HepG2 (cell line): Measurements from ENCODE around the gene ZNF554. TPM values are rescaled to one million over a fixed set of nuclear protein-coding genes. Genes with fewer than 3 reads are reported as not detected.
A peak's percentile ranks its signal among the peaks of the same experiment; 100 is the strongest.

ENCODE experiments used
- ATF7-NPFF ChIP-seq: sonication (generic); formaldehyde crosslinking; IDR thresholded peaks from 2 replicates; pipeline ENCODE4 v1.8.1; 2023; ENCODE audit warnings: mild to moderate bottlenecking, low read depth, missing genetic modification reagents, moderate library complexity
- BHLHE40 ChIP-seq: IDR thresholded peaks from 2 replicates; pipeline ENCODE4 v1.6.1; 2011; ENCODE audit warnings: low read length, improper control_type of control experiment
- CCDC6 ChIP-seq: sonication (generic); formaldehyde crosslinking; IDR thresholded peaks from 2 replicates; pipeline ENCODE4 v1.8.1; 2022; ENCODE audit warnings: mild to moderate bottlenecking, missing genetic modification reagents, moderate library complexity
- EP300 ChIP-seq, 3 experiments: sonication (generic) in 1 of 3; formaldehyde crosslinking in 1 of 3; IDR thresholded peaks; 2 replicates each; pipeline versions ENCODE4 v1.5.1 to v1.6.1; 2011 to 2020; ENCODE audit warnings: low read depth in 2 of 3, low read length in 2 of 3, borderline replicate concordance in 1 of 3, improper control_type of control experiment in 1 of 3, mild to moderate bottlenecking in 1 of 3, missing genetic modification reagents in 1 of 3, moderate library complexity in 1 of 3
- KDM5B ChIP-seq: sonication (generic); formaldehyde crosslinking; IDR thresholded peaks from 2 replicates; pipeline ENCODE4 v1.4.0; 2020; ENCODE audit warnings: missing genetic modification reagents, mild to moderate bottlenecking, borderline replicate concordance
- RBAK ChIP-seq: sonication (generic); formaldehyde crosslinking; IDR thresholded peaks from 2 replicates; pipeline ENCODE4 v1.5.1; 2020; ENCODE audit warnings: mild to moderate bottlenecking, missing genetic modification reagents
- RFX5 ChIP-seq: IDR thresholded peaks from 2 replicates; pipeline ENCODE4 v1.6.1; 2011; ENCODE audit warnings: low read depth, low read length, improper control_type of control experiment
- TBX2 ChIP-seq: sonication (generic); formaldehyde crosslinking; IDR thresholded peaks from 2 replicates; pipeline ENCODE4 v1.5.0; 2020; ENCODE audit warnings: missing genetic modification reagents, mild to moderate bottlenecking, borderline replicate concordance
- ZBTB38 ChIP-seq: sonication (generic); formaldehyde crosslinking; IDR thresholded peaks from 2 replicates; pipeline ENCODE4 v1.5.1; 2020; ENCODE audit warnings: mild to moderate bottlenecking, missing genetic modification reagents
- ZFP36L1 ChIP-seq: sonication (generic); formaldehyde crosslinking; IDR thresholded peaks from 2 replicates; pipeline ENCODE4 v1.8.0; 2022; ENCODE audit warnings: mild to moderate bottlenecking, missing genetic modification reagents, moderate library complexity
- ZFP62 ChIP-seq: sonication (generic); formaldehyde crosslinking; IDR thresholded peaks from 2 replicates; pipeline ENCODE4 v1.4.0; 2020; ENCODE audit warnings: missing genetic modification reagents
- ZNF160 ChIP-seq: sonication (generic); formaldehyde crosslinking; IDR thresholded peaks from 2 replicates; pipeline ENCODE4 v1.8.0; 2022; ENCODE audit warnings: mild to moderate bottlenecking, inconsistent platforms, missing genetic modification reagents
- ZNF331 ChIP-seq: sonication (generic); formaldehyde crosslinking; IDR thresholded peaks from 2 replicates; pipeline ENCODE4 v1.4.0; 2020; ENCODE audit warnings: missing genetic modification reagents
- ZNF441 ChIP-seq: sonication (generic); formaldehyde crosslinking; IDR thresholded peaks from 2 replicates; pipeline ENCODE4 v1.7.0; 2021; ENCODE audit warnings: missing genetic modification reagents, borderline replicate concordance
- ZNF530 ChIP-seq: sonication (generic); formaldehyde crosslinking; IDR thresholded peaks from 2 replicates; pipeline ENCODE4 v1.5.0; 2020; ENCODE audit warnings: low read depth, mild to moderate bottlenecking, missing genetic modification reagents
- ZNF564 ChIP-seq: sonication (generic); formaldehyde crosslinking; IDR thresholded peaks from 2 replicates; pipeline ENCODE4 v1.8.1; 2023; ENCODE audit warnings: mild to moderate bottlenecking, missing genetic modification reagents
- ZNF781 ChIP-seq: sonication (generic); formaldehyde crosslinking; IDR thresholded peaks from 2 replicates; pipeline ENCODE4 v1.5.1; 2020; ENCODE audit warnings: borderline replicate concordance, mild to moderate bottlenecking, missing genetic modification reagents; ENCODE audit errors: not compliant biosample characterization
- ZNF878 ChIP-seq: sonication (generic); formaldehyde crosslinking; IDR thresholded peaks from 2 replicates; pipeline ENCODE4 v1.8.1; 2023; ENCODE audit warnings: mild to moderate bottlenecking, missing genetic modification reagents, moderate library complexity
- ZSCAN29 ChIP-seq: sonication (generic); formaldehyde crosslinking; conservative IDR thresholded peaks from 2 replicates; pipeline ENCODE4 v1.4.0; 2020; ENCODE audit warnings: mild to moderate bottlenecking, missing genetic modification reagents
- polyA plus RNA-seq, 8 experiments: library from polyadenylated mRNA; depleted of rRNA in 3 of 8; stranded (reverse) in 7 of 8; unstranded in 1 of 8; fragments of >200 nt; fragmentation: Illumina TruSeq in 4 of 8; extraction: Trizol in 4 of 8; gene quantifications; 2 replicates each; pipeline versions ENCODE4 v1.2.1 to v1.2.3, GENCODE V29; 2011 to 2016; ENCODE audit warnings: low read depth in 4 of 8, missing spikeins in 1 of 8, mixed read lengths in 1 of 8; ENCODE audit not compliant: insufficient read depth in 1 of 8
- total RNA-seq, 5 experiments: library from RNA; depleted of rRNA; stranded (reverse); fragments of >200 nt; fragmentation: Illumina TruSeq; extraction: Trizol; gene quantifications; 2 replicates each; pipeline ENCODE4 v1.2.3, GENCODE V29; 2016; ENCODE audit warnings: low read depth in 1 of 5
- TF ChIP-seq, protein P1 (sequence below): sonication (generic); IDR thresholded peaks from 2 replicates; pipeline ENCODE4 v1.6.1; 2016; ENCODE audit warnings: low read depth, borderline replicate concordance
- TF ChIP-seq, protein P2 (sequence below): sonication (generic); formaldehyde crosslinking; IDR thresholded peaks from 2 replicates; pipeline ENCODE4 v1.4.0; 2020; ENCODE audit warnings: missing genetic modification reagents, mild to moderate bottlenecking, borderline replicate concordance
- TF ChIP-seq, protein P3 (sequence below): sonication (generic); formaldehyde crosslinking; IDR thresholded peaks from 2 replicates; pipeline ENCODE4 v1.5.0; 2020; ENCODE audit warnings: missing genetic modification reagents
- TF ChIP-seq, protein P4 (sequence below): sonication (generic); formaldehyde crosslinking; IDR thresholded peaks from 2 replicates; pipeline ENCODE4 v1.4.0; 2020; ENCODE audit warnings: missing genetic modification reagents

ZNF554 gene
- total and polyA plus RNA-seq, 2 of the 13 experiments (the other 11 are each of a cell fraction or from before 2014, with no cell fraction given) = 2.2 to 2.7 TPM

DNA sequence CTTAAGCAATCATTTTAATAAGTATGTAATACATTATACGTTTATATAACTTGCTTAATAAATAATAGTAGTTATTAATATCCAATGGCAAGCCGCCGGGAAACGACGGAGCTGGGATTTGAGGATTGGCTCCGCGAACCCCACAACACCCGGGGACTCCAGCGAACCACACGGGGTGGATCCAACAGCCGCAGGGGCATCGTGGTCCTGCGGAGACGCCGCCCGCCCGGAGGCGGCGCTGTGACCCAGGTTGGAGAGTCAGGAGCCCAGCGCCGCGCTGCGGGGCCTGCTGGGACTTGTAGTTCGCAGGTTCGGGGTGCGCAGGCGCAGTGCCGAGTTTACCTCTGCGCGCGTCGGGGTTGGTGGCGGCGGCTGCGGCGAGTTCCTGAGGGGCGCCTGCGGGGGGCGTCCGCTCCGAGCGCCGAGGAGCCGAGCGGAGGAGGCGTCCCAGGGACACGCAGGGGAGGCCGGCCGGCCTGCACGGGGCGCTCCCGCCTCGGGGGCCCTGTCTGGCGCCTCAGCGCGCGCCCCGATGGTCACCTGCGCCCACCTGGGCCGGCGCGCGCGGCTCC, at the start of gene ZNF554 (continued):
- TF ChIP-seq ZNF441 (CRISPR knock-in tag) (peak; percentile 83; the same call in 1 of the 2 replicates), CCDC6 (peak; percentile 37; the same call in 1 of the 2 replicates), EP300 (IDR thresholded peaks at IDR 0.05; ENCODE audit: low read depth in 2 of 2, low read length in 2 of 2) (peak in 1 of 2 experiments; percentile 38; a peak in 1 of 4 replicates), EP300 (CRISPR knock-in tag; IDR thresholded peaks at IDR 0.05; ENCODE audit: borderline replicate concordance) (no peak), ZFP62 (CRISPR knock-in tag) (no peak), BHLHE40 (peak; percentile 61), ZNF530 (CRISPR knock-in tag) (no peak), ZBTB38 (CRISPR knock-in tag) (peak; percentile 69; the same call in 1 of the 2 replicates), TBX2 (peak; percentile 64; the same call in 1 of the 2 replicates), ZNF160 (CRISPR knock-in tag) (peak; percentile 51; the same call in 1 of the 2 replicates), ZNF781 (no peak), ZSCAN29 (CRISPR knock-in tag) (0 out of 2 replicates have a peak, but pooled peaks have one; percentile 23), RFX5 (peak; percentile 37; the same call in 1 of the 2 replicates), ZNF564 (0 out of 2 replicates have a peak, but pooled peaks have one; percentile 28), ZNF331 (CRISPR knock-in tag) (peak; percentile 70), RBAK (CRISPR knock-in tag) (no peak), ATF7-NPFF (CRISPR knock-in tag) (no peak; the same call in 1 of the 2 replicates), KDM5B (peak; percentile 78; the same call in 1 of the 2 replicates), ZNF878 (CRISPR knock-in tag) (no peak), ZFP36L1 (no peak; the same call in 1 of the 2 replicates)
- TF ChIP-seq, protein P1, sequence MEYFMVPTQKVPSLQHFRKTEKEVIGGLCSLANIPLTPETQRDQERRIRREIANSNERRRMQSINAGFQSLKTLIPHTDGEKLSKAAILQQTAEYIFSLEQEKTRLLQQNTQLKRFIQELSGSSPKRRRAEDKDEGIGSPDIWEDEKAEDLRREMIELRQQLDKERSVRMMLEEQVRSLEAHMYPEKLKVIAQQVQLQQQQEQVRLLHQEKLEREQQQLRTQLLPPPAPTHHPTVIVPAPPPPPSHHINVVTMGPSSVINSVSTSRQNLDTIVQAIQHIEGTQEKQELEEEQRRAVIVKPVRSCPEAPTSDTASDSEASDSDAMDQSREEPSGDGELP = 0 out of 2 replicates have a peak, but pooled peaks have one; percentile 44
- TF ChIP-seq, protein P2, sequence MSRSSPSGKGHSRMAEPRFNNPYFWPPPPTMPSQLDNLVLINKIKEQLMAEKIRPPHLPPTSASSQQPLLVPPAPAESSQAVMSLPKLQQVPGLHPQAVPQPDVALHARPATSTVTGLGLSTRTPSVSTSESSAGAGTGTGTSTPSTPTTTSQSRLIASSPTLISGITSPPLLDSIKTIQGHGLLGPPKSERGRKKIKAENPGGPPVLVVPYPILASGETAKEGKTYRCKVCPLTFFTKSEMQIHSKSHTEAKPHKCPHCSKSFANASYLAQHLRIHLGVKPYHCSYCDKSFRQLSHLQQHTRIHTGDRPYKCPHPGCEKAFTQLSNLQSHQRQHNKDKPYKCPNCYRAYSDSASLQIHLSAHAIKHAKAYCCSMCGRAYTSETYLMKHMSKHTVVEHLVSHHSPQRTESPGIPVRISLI (CRISPR knock-in tag) = peak; percentile 51; the same call in 1 of the 2 replicates
- TF ChIP-seq, protein P3, sequence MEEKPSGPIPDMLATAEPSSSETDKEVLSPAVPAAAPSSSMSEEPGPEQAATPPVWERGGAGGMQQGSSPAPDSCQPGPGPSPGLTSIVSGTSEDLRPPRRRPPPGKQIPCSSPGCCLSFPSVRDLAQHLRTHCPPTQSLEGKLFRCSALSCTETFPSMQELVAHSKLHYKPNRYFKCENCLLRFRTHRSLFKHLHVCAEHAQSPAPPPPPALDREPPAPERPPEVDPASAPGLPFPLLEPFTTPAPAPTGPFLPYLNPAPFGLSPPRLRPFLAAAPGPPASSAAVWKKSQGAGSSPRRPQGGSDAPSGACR (CRISPR knock-in tag) = peak; percentile 44; the same call in 1 of the 2 replicates
- TF ChIP-seq, protein P4, sequence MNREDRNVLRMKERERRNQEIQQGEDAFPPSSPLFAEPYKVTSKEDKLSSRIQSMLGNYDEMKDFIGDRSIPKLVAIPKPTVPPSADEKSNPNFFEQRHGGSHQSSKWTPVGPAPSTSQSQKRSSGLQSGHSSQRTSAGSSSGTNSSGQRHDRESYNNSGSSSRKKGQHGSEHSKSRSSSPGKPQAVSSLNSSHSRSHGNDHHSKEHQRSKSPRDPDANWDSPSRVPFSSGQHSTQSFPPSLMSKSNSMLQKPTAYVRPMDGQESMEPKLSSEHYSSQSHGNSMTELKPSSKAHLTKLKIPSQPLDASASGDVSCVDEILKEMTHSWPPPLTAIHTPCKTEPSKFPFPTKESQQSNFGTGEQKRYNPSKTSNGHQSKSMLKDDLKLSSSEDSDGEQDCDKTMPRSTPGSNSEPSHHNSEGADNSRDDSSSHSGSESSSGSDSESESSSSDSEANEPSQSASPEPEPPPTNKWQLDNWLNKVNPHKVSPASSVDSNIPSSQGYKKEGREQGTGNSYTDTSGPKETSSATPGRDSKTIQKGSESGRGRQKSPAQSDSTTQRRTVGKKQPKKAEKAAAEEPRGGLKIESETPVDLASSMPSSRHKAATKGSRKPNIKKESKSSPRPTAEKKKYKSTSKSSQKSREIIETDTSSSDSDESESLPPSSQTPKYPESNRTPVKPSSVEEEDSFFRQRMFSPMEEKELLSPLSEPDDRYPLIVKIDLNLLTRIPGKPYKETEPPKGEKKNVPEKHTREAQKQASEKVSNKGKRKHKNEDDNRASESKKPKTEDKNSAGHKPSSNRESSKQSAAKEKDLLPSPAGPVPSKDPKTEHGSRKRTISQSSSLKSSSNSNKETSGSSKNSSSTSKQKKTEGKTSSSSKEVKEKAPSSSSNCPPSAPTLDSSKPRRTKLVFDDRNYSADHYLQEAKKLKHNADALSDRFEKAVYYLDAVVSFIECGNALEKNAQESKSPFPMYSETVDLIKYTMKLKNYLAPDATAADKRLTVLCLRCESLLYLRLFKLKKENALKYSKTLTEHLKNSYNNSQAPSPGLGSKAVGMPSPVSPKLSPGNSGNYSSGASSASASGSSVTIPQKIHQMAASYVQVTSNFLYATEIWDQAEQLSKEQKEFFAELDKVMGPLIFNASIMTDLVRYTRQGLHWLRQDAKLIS (CRISPR knock-in tag) = no peak
